HT1080 (cell line): ENCODE measurements around the gene MYO7A. TPM values are rescaled to one million over a fixed set of nuclear protein-coding genes. Genes with fewer than 3 reads are reported as not detected.
A peak's percentile ranks its signal among the peaks of the same experiment; 100 is the strongest.

ENCODE experiments used
- DNase-seq: peaks from one replicate; pipeline ENCODE4 v3.0.0-alpha.2; 2015; ENCODE audit warnings: low read depth
- total RNA-seq: library from RNA; depleted of rRNA; stranded (reverse); fragments of >200 nt; shearing (Covaris generic); gene quantifications from 2 replicates; pipeline ENCODE4 v1.2.3, GENCODE V29; 2014

Gene MYO7A
- total RNA-seq, 1 experiment from 2014 or later, result 0.51 TPM

- DNase-seq, result no peak
Observed at GRCh38 chr11:77213029-77213579, 85.1 kb downstream of the MYO7A start.

DNA sequence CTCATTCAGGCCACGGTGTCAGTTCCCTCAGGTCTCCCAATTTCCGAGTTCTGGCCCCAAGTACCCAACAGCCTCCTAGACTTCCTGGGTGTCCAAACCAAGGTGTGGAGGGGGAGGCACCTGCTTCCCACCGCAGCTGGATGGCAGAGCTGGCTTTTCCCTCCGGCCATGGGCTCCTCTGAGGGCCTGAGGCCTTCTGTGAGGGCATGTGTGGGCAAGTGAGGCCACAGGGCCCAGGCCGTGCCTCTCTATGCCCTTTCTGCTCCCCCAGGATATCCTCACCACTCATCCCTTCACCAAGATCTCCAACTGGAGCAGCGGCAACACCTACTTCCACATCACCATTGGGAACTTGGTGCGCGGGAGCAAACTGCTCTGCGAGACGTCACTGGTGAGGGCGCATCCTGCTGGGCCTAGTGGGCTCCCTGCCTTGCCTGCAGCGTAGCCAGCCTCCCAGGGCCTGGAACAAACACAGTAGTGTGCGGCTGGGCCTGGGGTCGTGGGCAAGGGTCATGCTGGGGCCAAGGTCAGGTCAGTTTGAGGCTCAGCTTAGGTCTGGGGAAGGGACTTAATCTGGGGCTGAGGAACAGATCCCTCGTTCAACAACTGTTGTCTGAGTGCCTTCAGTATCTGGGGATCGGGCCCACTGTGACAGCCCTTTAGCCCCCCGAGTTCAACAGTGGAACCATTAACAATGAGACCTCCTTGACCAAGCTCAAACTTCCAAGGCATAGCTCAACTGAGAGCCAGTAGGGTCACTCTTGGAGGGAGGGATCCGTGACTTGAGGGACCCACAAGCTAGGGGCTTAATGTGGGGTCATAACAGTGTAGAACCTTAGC, 85.8 kb downstream of the MYO7A start:
- DNase-seq, result no peak

GRCh38 chr11:77214557-77214956, 86.5 kb downstream of the MYO7A start:
- DNase-seq, result no peak

DNA sequence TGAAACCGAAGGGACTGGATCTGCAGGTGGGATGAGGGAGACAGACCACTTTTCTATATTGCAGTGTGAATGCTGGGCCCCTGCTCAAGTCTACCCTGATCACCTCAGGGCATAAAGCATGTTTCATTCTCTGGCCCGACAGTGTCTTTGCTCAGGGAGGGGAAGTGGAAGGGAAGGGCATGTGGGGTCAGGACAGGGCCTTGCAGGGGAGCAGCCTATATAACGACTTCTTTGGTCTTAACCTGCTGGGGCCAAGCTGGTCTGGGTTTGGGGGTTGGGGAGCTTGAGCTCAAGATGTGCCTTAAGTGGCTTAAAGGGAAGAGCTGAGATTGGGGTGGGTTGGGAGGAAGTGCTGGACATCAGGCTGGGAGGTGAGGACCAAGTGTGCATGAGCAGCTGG, 87.1 kb downstream of the MYO7A start:
- no peak for DNase-seq

DNA sequence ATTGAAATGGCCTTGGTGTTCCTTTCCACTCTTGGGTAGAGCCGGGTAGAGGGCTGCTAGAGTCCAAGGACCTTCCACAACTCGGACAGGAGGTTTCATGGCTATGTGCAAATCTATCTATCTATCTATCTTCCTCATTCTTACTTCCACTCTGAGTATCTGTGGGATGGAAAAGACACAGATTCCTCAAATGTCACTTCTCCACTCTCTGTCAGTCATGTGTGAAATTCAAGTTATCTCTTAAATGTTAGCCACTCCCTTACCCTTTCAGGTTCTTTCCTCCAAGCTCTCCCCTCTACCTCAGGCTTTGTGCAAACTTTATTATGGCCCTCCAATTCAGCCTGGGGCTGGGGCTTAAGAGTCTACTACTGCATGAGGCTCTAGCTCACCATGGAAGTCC, 89.1 kb downstream of the MYO7A start:
- no peak for DNase-seq

GRCh38 chr11:77223797-77224196, 95.8 kb downstream of the MYO7A start:
- DNase-seq, result no peak

DNA sequence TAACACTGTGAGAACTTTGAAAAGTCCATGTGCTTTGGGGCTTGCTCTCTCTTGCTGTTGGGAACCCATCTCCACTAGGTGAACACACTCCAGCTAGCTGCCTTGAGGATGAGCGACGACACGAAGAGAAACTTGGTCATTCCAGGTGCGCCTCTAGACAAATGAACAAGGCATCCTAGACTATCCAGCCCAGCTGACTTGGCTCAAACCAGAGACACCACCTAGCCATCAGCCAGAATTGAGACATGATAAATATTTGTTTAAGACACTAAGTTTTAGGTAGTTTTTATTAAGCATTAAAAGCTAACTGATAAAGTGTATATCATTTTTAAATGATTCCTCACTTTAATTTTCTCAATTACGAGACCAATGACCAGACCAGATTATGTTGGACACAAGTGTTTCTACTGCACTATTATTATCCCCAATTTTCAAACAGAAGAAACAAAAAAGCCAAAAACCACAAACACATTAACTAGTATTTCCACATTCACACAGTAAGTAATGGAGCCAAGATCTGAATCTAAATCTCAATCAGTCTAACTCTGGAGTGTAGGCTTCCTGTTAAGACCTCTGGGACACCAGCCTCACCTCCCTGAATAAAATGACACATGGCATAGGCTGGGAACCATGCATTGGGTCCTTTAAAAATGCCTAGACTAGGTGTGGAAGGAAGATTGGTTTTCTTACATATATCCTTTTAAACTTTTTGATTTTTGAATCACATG, 103.0 kb downstream of the MYO7A start:
- no peak for DNase-seq

- no peak for DNase-seq
Observed at GRCh38 chr11:77231800-77232199, 103.8 kb downstream of the MYO7A start.

DNA sequence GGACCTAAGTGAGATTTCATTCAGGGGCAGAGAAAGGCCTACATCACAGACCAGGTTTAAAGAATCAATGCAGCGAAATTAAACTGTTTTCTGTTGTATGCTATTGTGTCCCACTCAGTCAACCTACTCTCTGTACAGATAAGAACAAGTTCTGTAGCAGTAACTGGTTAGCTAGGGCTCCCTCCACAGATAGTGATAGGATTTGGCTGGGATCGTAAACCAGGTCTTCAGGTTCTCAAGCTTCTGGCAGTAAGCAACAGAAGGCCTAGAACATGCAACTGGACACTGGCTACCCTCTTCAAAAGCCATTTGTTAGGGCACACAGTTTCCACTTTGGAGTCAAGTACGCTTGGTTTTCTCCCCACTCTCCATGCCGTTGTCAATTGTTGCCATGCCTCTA, 104.2 kb downstream of the MYO7A start:
- DNase-seq, result no peak

GRCh38 chr11:77233011-77233410, 105.0 kb downstream of the MYO7A start:
- no peak for DNase-seq

DNA sequence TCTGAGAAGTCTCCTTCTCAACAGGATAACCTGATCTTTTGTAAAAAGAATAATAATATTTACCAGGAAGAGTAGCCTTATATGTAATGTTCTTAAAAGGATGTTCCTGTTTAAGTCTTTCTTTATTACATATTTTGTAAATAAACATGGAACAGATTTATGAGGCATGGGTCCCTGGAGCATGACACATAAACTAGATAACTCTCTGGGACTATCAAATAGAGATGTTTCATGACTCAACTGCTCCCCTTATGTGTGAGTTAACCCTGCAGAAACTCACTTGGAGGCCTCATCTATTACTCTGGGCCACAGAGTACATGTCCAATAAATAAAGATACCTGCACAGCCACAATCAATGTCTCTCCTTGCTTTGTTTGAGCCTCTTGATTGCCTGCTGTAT, 108.9 kb downstream of the MYO7A start:
- DNase-seq, result no peak

DNA sequence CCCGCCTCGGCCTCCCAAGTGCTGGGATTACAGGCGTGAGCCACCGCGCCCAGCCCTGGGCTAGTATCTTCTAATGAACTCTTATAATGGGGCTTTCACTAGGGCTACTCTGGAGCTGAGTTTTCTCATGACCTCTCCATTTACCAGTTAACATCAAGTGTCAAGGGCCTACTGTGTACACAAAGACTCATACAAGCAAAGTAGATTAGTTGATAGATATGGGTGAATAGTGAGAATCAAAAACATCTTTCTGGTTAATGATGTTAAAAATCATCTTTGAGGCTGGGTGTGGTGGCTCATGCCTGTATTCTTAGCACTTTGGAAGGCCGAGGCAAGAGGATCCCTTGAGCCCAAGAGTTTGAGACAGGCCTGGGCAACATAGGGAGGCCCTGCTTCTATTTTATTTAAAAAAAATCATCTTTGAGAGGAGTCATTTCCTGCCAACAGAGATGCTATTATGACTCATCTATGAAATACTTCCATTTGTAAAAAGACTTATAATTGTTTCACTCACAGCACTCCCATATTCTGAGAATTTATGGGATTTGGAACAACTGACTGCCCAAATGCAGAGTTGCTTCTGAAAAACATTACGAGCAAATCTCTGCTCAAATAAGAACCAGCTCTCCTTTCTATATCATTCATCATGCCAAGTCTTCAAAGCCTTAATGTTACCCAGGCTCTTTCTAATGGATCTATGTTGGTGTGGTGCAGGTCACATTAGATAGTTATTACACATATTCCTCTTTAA, 116.4 kb downstream of the MYO7A start:
- DNase-seq, result peak; percentile 89

DNA sequence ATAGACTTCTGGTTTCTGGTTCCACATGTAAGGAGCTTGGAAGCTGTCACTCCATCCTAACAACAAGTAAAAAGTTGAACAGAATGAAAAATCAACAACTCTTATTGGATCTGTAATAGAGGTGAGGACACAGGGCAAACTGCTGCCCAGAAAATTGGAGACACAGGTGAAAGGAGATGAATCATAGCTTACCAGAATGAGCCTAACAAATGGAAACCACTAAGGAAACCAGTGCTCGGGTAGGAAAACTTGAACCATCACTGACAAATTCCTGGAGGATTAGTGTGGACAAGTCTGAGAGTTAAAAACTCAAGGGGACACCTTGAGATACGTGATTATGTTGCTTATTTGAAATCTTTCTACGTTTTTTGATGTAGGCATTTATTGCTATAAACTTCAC, 121.4 kb downstream of the MYO7A start:
- DNase-seq, result peak; percentile 81

DNA sequence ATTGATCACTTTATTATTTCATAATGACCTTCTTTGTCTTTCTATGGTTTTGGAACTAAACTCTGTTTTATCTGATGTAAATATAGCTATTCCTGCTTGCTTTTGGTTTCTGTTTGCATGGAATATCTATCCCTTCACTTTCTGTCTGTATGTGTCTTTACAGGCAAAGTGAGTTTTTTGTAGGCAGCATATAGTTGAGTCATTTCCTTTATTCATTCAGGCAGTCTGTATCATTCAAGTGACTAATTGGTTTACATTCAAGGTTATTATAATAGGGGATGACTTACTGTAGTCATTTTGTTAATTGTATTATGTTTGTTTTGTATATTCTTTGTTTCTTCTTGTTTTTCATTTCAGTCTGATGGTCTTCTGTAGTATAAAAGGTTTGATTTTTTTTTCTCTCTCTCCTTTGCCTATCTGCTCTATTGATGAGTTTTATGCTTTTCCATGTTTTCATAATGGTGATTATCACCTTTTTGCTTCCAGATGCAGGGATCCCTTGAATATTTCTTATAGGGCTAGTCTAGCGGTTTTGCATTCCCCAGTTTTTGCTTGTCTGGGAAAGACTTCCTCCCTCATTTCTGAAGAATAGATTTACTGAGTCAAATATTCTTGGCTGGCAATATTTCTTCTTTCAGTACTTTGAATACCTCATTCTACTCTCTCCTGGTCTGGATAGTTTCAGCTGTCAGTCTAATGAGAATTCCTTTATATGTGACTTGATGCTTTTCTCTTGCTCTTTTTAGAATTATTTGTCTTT, 123.0 kb downstream of the MYO7A start:
- peak; percentile 93 for DNase-seq

DNA sequence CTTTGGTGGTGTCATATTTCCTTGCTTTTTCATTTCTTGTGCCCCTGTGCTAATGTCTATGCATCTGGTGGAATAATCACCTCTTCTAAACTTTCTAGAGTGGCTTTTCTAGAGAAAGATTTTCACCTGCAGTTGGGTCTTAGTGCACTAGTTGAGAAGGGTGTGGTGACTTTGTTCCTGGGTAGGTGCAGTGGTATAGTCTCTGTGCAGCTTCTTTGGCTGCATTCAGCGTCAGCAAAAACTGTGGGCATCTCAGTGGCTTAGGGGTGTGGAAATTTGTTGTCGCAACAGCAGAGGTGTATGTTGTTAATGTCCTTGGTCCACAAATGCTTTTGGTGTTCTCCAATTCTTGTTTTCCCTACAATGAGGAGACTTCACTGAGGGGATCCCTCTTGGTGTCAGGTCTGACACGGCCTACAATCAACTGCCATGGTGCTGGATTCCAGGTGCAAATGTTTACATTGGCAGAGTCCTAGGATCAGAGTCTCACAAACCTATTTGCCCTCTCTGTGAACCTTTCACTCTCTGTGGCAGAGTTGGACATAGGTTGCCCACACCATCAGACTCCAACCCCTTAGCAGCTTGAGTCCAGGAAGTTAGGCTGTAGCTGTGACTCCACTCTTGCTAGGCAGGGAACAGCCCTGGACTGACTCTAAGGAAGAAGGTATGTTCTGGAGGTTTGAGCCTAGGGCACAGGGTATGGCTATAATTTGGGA, 124.7 kb downstream of the MYO7A start:
- DNase-seq, result no peak

GRCh38 chr11:77253690-77254089, 125.6 kb downstream of the MYO7A start:
- no peak for DNase-seq

GRCh38 chr11:77259641-77260040, 131.6 kb downstream of the MYO7A start:
- no peak for DNase-seq

- no peak for DNase-seq
Observed at GRCh38 chr11:77262803-77263202, 134.8 kb downstream of the MYO7A start.
